ES-I3 (cell line): ENCODE results near the gene PANK4.

Source experiments
- H3K36me3 ChIP-seq: 2 replicates; pipeline ENCODE4 v1.6.1; 2013; ENCODE audit warnings: mild to moderate bottlenecking, low read length, control low read depth, moderate library complexity; ENCODE audit not compliant: insufficient read depth
- H3K4me1 ChIP-seq: 2 replicates; pipeline ENCODE4 v1.6.1; 2013; ENCODE audit warnings: mild to moderate bottlenecking, control low read depth, low read length; ENCODE audit not compliant: insufficient read depth
- H3K9ac ChIP-seq: 2 replicates; pipeline ENCODE4 v1.6.1; 2013; ENCODE audit warnings: low read depth, mild to moderate bottlenecking, low read length, moderate library complexity
- H3K9me3 ChIP-seq: 2 replicates; pipeline ENCODE4 v1.6.1; 2013; ENCODE audit warnings: mild to moderate bottlenecking, low read length, moderate library complexity; ENCODE audit not compliant: control insufficient read depth, insufficient read depth

PANK4 gene

DNA sequence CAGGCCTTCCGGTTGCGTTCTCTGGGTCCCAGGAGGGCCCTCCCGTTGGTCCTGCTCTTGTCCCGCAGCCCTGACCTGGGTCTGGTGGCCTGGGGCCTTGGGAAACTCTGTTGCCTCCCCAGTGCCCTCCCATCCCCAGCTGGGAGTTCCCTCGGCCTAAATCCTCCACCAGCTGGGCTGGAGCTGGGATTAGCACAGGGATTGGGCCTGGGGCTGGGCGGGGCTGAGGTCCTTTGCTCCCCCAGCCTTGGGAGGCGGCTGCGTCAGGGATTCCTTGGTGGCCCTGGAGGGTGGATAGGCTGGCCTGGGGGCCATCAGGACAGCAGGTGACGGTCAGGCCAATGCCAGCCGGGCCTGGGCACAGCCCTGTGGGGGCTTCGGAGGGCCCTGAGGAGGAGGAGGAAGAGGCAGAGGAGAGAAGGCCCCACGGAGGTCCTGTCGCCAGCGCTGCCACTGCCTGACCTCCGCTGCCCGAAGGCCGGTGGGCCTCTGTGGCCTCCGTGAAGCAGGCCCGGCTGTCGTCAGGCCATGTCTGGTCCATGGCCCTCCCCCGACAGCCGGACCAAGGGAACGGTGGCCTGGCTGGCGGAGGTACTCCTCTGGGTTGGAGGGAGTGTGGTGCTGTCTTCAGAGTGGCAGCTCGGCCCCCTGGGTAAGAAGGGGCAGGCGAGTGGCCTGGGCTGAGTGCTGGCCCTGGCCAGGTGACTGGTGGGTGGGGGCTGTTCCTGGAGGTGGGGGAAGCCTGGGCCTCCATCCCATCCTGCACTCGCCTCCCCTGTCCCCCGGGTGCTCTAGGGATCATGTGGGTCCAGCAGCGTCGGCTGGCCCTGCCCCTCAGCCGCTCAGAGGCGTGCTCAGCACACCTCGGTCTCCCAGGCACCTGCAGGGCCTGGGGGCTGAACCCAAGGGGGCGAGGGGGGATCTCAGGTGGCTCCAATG lies 50.1 kb downstream of the PANK4 start, which contains the start of gene PLCH2:
Gene PLCH2, plus strand, starts transcription at position 229 of the 939 bp plus-strand sequence. Its CDS starts 300 bp downstream, at position 529.
- H3K9ac ChIP-seq, result no peak within 1 kb of the TSS
- peaks cover 6% of the 10 kb centered on the region; the same call in 1 of the 2 replicates for H3K4me1 ChIP-seq
- no peaks in the 10 kb centered on the region for H3K9me3 ChIP-seq
- no peaks in the 10 kb centered on the region for H3K36me3 ChIP-seq

DNA sequence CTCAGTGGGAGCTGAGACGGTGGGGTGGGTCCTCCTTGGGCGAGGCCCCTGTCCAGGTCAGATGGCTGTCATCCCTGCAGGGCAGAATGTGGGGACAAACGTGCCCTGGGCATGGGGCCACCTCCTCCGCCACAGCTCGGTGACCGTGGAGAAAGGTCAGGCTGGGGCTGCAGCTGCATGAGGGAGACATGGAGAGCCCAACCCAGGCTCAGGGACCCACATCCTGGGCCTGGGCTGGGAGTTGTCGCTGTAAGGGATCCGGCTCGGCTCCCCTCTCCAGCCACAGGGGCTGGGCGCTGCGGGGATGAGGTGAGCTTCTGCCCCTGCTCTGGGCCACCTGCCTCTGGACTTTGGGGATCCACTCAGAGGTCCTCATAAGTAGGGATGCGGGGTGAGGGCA lies 50.8 kb downstream of the PANK4 start:
- no peaks in the 10 kb centered on the region for H3K9me3 ChIP-seq
- H3K4me1 ChIP-seq, result peaks cover 6% of the 10 kb centered on the region; the same call in 1 of the 2 replicates
- H3K36me3 ChIP-seq, result no peaks in the 10 kb centered on the region
- H3K9ac ChIP-seq, result no peak overlapping the region

GRCh38 chr1:2474933-2475371 lies 51.4 kb downstream of the PANK4 start:
- peaks cover 6% of the 10 kb centered on the region; the same call in 1 of the 2 replicates for H3K4me1 ChIP-seq
- H3K9me3 ChIP-seq, result no peaks in the 10 kb centered on the region
- no peaks in the 10 kb centered on the region for H3K36me3 ChIP-seq
- no peak overlapping the region for H3K9ac ChIP-seq

DNA sequence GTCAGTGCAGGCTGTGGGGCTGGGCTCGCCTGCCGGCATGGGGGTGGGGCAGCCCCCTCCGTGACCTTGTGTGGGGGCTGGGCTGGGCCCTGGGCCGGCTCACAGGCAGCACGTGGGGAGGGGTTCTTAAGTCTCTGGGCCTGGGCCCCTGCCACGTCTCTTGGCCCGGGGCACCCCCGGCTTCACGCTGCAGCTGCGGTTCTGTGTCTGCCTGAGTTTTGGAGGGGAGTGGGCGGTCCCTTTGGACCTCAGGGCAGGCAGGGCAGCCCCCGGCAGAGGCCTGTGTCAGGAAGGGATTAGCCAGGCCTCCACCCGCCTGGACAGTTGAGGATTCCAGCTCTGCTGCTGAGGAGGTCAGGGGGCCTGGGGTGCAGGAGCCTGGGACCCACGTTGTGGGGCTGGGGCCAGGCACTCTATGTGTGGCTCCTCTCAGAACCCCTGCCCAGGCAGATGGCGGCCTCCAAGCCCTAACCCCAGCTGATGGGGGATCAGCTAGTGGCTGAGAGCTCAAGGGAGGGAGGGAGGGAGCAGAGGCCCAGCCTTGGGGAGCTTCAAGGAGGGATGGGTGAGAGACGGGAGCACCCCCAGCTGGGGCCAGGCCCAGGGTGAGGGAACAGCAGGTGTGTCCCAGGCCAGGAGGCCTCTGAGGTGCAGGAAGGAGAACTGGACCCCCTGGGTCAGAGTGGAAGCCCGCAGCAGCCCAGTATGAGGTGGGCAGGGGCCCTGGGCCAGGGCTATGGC lies 52.1 kb downstream of the PANK4 start:
- Histone ChIP-seq H3K36me3 (no peaks in the 10 kb centered on the region), H3K4me1 (peaks cover 6% of the 10 kb centered on the region; the same call in 1 of the 2 replicates), H3K9me3 (no peaks in the 10 kb centered on the region), H3K9ac (no peak overlapping the region)

DNA sequence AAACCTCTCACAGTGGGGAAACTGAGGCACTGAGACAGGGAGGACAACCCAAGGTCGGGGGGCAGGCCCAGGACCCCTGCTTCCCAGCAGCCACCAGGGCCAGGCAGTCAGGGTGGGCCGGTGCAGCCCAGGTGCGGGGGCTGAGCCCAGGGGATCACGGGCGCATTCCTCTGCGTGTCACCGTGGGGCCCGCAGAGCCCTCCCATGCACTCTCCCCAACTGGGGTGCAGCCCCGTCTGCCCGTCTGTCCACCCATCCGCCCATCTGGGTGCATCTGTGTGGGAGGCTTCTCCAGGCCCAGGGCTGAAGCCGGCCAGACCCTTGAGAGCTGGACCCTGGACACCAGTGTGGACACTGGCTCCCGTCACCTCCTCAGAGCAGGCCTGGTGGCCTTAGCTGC lies 53.2 kb downstream of the PANK4 start:
- Histone ChIP-seq H3K9ac (no peak overlapping the region), H3K9me3 (no peaks in the 10 kb centered on the region), H3K36me3 (no peaks in the 10 kb centered on the region), H3K4me1 (peaks cover 6% of the 10 kb centered on the region; the same call in 1 of the 2 replicates)

GRCh38 chr1:2472561-2473177 lies 53.7 kb downstream of the PANK4 start:
- H3K9me3 ChIP-seq, result no peaks in the 10 kb centered on the region
- no peak overlapping the region for H3K9ac ChIP-seq
- peaks cover 5% of the 10 kb centered on the region; the same call in 1 of the 2 replicates for H3K4me1 ChIP-seq
- H3K36me3 ChIP-seq, result no peaks in the 10 kb centered on the region

DNA sequence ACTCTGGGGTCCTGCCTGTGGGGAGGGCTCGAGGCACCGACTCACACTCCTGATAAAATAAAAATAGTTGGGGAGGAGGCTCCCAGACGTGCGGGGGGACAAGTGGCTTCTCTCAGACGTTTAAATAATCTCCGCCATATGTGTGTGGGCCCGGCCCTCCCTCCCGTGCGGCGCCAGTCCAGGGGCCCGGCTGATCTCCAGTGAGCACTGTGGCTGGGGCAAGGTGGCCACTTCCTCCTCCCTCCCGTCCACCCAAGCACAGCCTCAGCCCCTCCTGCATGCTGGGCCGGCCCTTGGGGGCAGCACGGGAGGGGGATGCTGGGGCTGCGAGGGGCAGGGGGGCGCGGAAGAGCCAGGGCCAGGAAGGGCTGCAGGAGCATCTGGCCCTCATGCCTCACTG lies 54.3 kb downstream of the PANK4 start:
- Histone ChIP-seq H3K9ac (no peak overlapping the region), H3K4me1 (no peaks in the 10 kb centered on the region; the same call in 1 of the 2 replicates), H3K9me3 (no peaks in the 10 kb centered on the region), H3K36me3 (no peaks in the 10 kb centered on the region)

GRCh38 chr1:2471587-2472001 lies 54.8 kb downstream of the PANK4 start:
- no peaks in the 10 kb centered on the region; the same call in 1 of the 2 replicates for H3K4me1 ChIP-seq
- H3K36me3 ChIP-seq, result no peaks in the 10 kb centered on the region
- H3K9me3 ChIP-seq, result no peaks in the 10 kb centered on the region
- no peak overlapping the region for H3K9ac ChIP-seq

- H3K4me1 ChIP-seq, result no peaks in the 10 kb centered on the region; the same call in 1 of the 2 replicates
Measured at GRCh38 chr1:2471159-2471471, 55.3 kb downstream of the PANK4 start.

DNA sequence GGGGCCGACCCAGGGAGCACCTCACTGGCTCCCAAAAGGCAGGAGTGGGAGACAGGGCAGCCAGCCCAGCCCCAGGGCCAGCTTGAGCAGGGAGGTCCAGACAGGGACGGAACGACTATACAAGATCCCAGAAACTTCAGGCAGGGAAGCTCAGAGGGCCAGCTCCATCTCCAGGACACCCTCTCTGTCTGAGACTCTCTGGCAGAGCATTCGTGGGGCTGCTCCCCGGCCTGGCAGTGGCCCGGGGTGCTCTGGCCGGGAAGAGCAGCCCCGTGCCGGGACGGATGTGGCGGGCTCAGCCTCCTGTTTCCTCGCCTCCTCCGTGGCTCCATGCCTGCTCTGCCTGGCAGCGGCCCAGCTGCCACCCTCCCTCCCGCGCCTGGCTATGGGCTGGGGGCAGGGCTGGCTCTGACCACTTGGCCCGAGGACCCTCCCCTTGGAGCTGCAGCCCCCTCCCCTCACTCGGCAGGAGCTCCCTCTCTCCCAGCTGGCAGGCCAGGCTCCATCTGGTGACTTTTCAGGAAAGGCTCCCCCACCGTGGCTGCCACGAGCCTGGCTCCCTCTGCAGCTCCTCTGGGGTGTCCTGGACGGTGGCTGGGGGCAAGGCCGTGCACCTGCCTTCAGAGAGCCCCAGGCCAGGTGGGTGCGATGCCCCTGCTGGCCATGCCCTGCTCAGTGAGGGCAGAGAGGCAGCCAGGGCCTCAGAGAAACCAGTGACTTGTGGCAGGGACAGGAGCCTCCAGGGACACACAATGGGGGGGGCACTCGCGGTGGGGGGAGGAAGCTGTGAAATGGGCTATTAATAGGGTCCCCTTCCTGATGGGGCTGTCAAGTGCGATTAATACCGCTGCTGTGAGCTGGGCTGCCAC lies 55.9 kb downstream of the PANK4 start:
- Histone ChIP-seq H3K36me3 (no peaks in the 10 kb centered on the region), H3K4me1 (no peaks in the 10 kb centered on the region; the same call in 1 of the 2 replicates), H3K9me3 (no peaks in the 10 kb centered on the region), H3K9ac (no peak overlapping the region)

More at GRCh38 chr1:2471159-2471471, 55.3 kb downstream of the PANK4 start:
- no peaks in the 10 kb centered on the region for H3K9me3 ChIP-seq
- no peaks in the 10 kb centered on the region for H3K36me3 ChIP-seq
- H3K9ac ChIP-seq, result no peak overlapping the region

DNA sequence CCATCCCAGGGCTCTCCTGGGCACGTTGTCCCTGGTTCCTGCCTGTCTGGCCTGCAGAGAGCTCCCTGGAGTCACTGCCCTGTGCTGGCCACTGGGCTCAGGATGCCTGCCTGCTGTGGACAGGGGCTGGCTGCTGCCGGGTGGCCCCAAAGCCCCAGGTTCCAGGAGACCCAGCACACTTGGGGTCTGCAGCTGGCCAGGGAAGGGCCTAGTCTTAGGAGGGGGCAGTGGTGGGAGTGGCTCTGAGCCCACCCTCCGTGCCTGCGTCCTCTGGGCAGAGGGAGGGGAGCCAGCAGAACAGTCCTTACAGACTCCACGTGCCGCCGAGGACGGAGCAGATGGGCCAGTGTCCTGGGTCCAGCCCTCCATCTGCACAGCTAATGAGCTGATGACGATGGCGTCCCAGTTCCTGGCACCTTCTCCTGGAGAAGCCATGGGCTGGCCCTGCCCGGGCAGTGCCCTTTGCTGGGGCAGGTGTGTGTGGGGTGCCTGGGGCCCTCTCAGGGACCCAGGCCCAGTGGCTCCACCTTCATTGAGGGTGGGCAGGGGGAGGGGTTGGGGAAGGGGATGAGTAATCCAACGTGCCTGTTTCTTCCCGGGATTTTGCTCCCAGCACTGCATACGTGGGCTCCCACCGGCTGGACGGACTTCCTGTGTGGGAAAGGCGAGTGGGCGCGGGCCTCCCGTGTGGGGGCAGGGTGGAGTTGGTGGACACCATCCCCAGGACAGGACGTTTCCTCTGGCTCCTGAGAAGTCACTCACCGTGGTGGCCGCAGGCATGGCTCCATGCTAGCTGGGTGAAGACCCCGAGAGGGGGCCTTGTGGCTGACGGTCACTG lies 57.1 kb downstream of the PANK4 start:
- Histone ChIP-seq H3K9me3 (no peaks in the 10 kb centered on the region), H3K36me3 (no peaks in the 10 kb centered on the region), H3K9ac (no peak overlapping the region), H3K4me1 (no peaks in the 10 kb centered on the region; the same call in 1 of the 2 replicates)

- H3K9ac ChIP-seq, result no peak overlapping the region
- no peaks in the 10 kb centered on the region; the same call in 1 of the 2 replicates for H3K4me1 ChIP-seq
- no peaks in the 10 kb centered on the region for H3K9me3 ChIP-seq
- H3K36me3 ChIP-seq, result no peaks in the 10 kb centered on the region
Measured at GRCh38 chr1:2468540-2468939, 57.9 kb downstream of the PANK4 start.

GRCh38 chr1:2468041-2468472 lies 58.3 kb downstream of the PANK4 start:
- H3K9ac ChIP-seq, result no peak overlapping the region
- H3K36me3 ChIP-seq, result no peaks in the 10 kb centered on the region
- no peaks in the 10 kb centered on the region; the same call in 1 of the 2 replicates for H3K4me1 ChIP-seq
- no peaks in the 10 kb centered on the region for H3K9me3 ChIP-seq
